Liver (tissue), 9 donors: ENCODE results near the gene PLIN3. TPM values are rescaled to one million over a fixed set of nuclear protein-coding genes. Genes with fewer than 3 reads are reported as not detected.

Source experiments
- DNase-seq: peaks from one replicate; pipeline ENCODE4 v3.0.0-alpha.2; 2017; ENCODE audit warnings: low spot score
- H3K27ac ChIP-seq, 2 donors: one replicate each; pipeline ENCODE4 v1.7.0; 2013; ENCODE audit warnings: inconsistent platforms in 2 of 2, low read length in 2 of 2, control low read depth in 1 of 2, low read depth in 1 of 2, mild to moderate bottlenecking in 1 of 2
- H3K27me3 ChIP-seq, 4 donors: one replicate each; pipeline versions ENCODE4 v1.6.1 to v1.7.0; 2013; ENCODE audit warnings: low read length in 3 of 4, inconsistent platforms in 1 of 4, mild to moderate bottlenecking in 1 of 4, moderate library complexity in 1 of 4; ENCODE audit not compliant: control insufficient read depth in 4 of 4, insufficient read depth in 4 of 4
- H3K36me3 ChIP-seq, 4 donors: one replicate each; pipeline versions ENCODE4 v1.6.1 to v1.7.0; 2013; ENCODE audit warnings: low read length in 3 of 4, mild to moderate bottlenecking in 3 of 4, low read depth in 1 of 4, moderate library complexity in 1 of 4; ENCODE audit not compliant: control insufficient read depth in 4 of 4, insufficient read depth in 3 of 4
- H3K4me1 ChIP-seq, 4 donors: one replicate each; pipeline versions ENCODE4 v1.6.1 to v1.7.0; 2013; ENCODE audit warnings: low read length in 3 of 4, mild to moderate bottlenecking in 3 of 4, moderate library complexity in 1 of 4; ENCODE audit not compliant: control insufficient read depth in 4 of 4, insufficient read depth in 4 of 4
- H3K4me3 ChIP-seq, 3 donors: one replicate each; pipeline versions ENCODE4 v1.6.1 to v1.7.0; 2013; ENCODE audit warnings: low read length in 3 of 3, control low read depth in 1 of 3, low read depth in 1 of 3, mild to moderate bottlenecking in 1 of 3
- H3K9ac ChIP-seq, 2 donors: one replicate each; pipeline ENCODE4 v1.7.0; 2013; ENCODE audit warnings: low read length in 2 of 2, mild to moderate bottlenecking in 2 of 2, moderate library complexity in 2 of 2, control low read depth in 1 of 2, low read depth in 1 of 2
- H3K9me3 ChIP-seq, 4 donors: one replicate each; pipeline versions ENCODE4 v1.6.1 to v1.7.0; 2013; ENCODE audit warnings: low read length in 3 of 4; ENCODE audit not compliant: control insufficient read depth in 4 of 4
- EGR1 ChIP-seq, 2 donors: IDR thresholded peaks; 2 replicates each; pipeline ENCODE4 v1.6.1; 2016 to 2018; ENCODE audit warnings: antibody characterized with exemption in 2 of 2, low read depth in 2 of 2
- FOXA1 ChIP-seq: IDR thresholded peaks from 2 replicates; pipeline ENCODE4 v1.6.1; 2016; ENCODE audit warnings: antibody characterized with exemption
- FOXA2 ChIP-seq: IDR thresholded peaks from 2 replicates; pipeline ENCODE4 v1.6.1; 2016; ENCODE audit warnings: antibody characterized with exemption
- GABPA ChIP-seq, 2 donors: IDR thresholded peaks in 1 of 2; conservative IDR thresholded peaks in 1 of 2; 2 replicates each; pipeline ENCODE4 v1.6.1; 2016; ENCODE audit warnings: antibody characterized with exemption in 2 of 2, mild to moderate bottlenecking in 1 of 2, moderate library complexity in 1 of 2
- HNF4A ChIP-seq, 2 donors: conservative IDR thresholded peaks; 2 replicates each; pipeline ENCODE4 v1.6.1; 2016; ENCODE audit warnings: antibody characterized with exemption in 2 of 2, mild to moderate bottlenecking in 2 of 2
- HNF4G ChIP-seq: IDR thresholded peaks from 2 replicates; pipeline ENCODE4 v1.6.1; 2016; ENCODE audit warnings: antibody characterized with exemption
- JUND ChIP-seq, 2 donors: IDR thresholded peaks; 2 replicates each; pipeline ENCODE4 v1.6.1; 2016; ENCODE audit warnings: antibody characterized with exemption in 2 of 2
- NR2F2 ChIP-seq: IDR thresholded peaks from 2 replicates; pipeline ENCODE4 v1.6.1; 2016; ENCODE audit warnings: antibody characterized with exemption
- RAD21 ChIP-seq, 2 donors: IDR thresholded peaks; 2 replicates each; pipeline ENCODE4 v1.6.1; 2016; ENCODE audit warnings: antibody characterized with exemption in 2 of 2, mild to moderate bottlenecking in 2 of 2
- RXRA ChIP-seq, 2 donors: IDR thresholded peaks; 2 replicates each; pipeline ENCODE4 v1.6.1; 2017 to 2018; ENCODE audit warnings: antibody characterized with exemption in 2 of 2, mild to moderate bottlenecking in 1 of 2
- SP1 ChIP-seq: IDR thresholded peaks from 2 replicates; pipeline ENCODE4 v1.6.1; 2018; ENCODE audit warnings: antibody characterized with exemption, mild to moderate bottlenecking
- TAF1 ChIP-seq: conservative IDR thresholded peaks from 2 replicates; pipeline ENCODE4 v1.6.1; 2016; ENCODE audit warnings: antibody characterized with exemption, mild to moderate bottlenecking
- YY1 ChIP-seq: IDR thresholded peaks from 2 replicates; pipeline ENCODE4 v1.6.1; 2016; ENCODE audit warnings: antibody characterized with exemption, mild to moderate bottlenecking
- WGBS: extraction: QIAGEN DNeasy Blood & Tissue Kit; methylation state at CpG from one replicate; pipeline ENCODE4 v1.1.7; 2013; 5-methylcytosine and 5-hydroxymethylcytosine counted together
- polyA plus RNA-seq, 2 donors: library from polyadenylated mRNA; stranded (reverse) in 1 of 2; unstranded in 1 of 2; fragments of 200-250 nt in 1 of 2; fragments of >200 nt in 1 of 2; fragmentation: Nextera tagmentation in 1 of 2; extraction: Ambion mirVana in 1 of 2; gene quantifications; one replicate each; pipeline versions ENCODE4 v1.2.1 to v1.2.3, GENCODE V29; 2013 to 2015
- total RNA-seq, 2 donors: library from RNA; depleted of rRNA; stranded (reverse); fragments of >200 nt; gene quantifications; one replicate each; pipeline ENCODE4 v1.2.3, GENCODE V29; 2014
- TF ChIP-seq, protein P1 (sequence below): fragments of 150-350 bp; IDR thresholded peaks from 2 replicates; pipeline ENCODE4 v1.5.1; 2017; ENCODE audit warnings: improper control_type of control experiment, low read depth, low read length; ENCODE audit not compliant: missing input control
- TF ChIP-seq, protein P2 (sequence below): IDR thresholded peaks from 2 replicates; pipeline ENCODE4 v1.6.1; 2016; ENCODE audit warnings: antibody characterized with exemption
- TF ChIP-seq, protein P3 (sequence below): IDR thresholded peaks from 2 replicates; pipeline ENCODE4 v1.6.1; 2016; ENCODE audit warnings: antibody characterized with exemption
- TF ChIP-seq, protein P4 (sequence below): IDR thresholded peaks from 2 replicates; pipeline ENCODE4 v1.6.1; 2016; ENCODE audit warnings: antibody characterized with exemption
- TF ChIP-seq, protein P5 (sequence below): IDR thresholded peaks from 2 replicates; pipeline ENCODE4 v1.6.1; 2016; ENCODE audit warnings: antibody characterized with exemption, mild to moderate bottlenecking
- donor health status: healthy.
- donor health status: healthy.
- donor health status: healthy.
- donor health status: healthy.
- donor health status: healthy.

PLIN3 gene
- total and polyA plus RNA-seq, 4 donors: 16.9 to 30.2 (median 20.7) TPM

DNA sequence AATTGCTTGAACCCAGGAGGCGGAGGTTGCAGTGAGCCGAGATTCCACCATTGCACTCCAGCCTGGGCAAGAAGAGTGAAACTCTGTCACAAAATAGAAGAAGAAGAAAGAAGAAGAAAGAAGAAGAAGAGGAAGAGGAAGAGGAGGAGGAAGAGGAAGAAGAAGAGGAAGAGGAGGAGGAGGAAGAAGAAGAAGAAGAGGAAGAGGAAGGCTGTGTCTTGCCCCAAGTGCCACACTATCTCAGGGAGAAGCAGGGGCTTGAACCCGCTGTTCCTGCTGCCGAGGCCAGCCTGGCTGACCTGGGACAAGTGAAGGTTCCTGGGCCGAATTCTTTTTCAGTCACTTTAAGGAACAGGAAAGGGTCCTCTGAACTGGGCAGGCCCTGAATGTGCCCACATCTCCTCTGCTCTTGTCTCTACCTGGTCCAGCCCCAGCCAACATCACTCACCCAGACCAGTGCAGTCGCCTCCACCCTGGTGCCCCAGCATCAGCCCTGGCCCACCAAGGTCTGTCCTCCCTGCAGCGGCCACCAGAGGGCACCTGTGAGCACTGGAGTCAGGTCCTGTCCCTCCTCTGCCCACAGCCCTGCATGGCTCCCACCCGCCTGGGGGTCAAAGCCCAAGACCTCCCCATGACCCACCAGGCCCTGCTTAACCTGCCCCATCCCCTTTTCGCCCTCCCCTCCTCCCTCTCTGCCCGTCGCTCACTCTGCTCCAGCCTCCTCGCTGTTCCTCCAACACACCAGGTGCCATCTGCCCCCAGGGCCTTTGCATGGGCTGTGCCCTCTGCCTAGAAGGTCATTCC, 55.9 kb downstream of the PLIN3 start:
- 65% methylated on average over 12 of the region's 12 CpGs for WGBS
- peak; percentile 92 for DNase-seq

DNA sequence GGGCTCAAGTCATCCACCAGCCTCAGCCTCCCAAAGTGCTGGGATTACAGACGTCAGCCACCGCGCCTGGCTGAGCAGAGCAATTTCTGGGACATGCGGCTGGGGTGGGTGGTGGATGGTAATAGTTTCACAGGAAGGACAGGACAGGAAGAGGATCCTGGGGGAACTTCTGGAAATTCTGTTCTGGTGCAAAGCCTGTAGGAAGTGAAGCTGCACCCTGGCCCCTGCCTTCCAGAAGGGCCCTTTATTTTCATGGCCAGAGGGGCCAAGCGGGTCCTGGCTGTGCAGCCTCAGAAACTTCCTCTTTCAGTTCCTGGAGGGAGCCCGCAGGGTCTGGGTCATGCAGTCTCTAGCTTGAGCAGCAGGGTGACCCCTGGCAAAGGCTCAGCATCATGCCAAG, 60.3 kb downstream of the PLIN3 start:
- Histone ChIP-seq H3K36me3 (no peaks in the 10 kb centered on the region), H3K27ac (no peak overlapping the region), H3K4me3 (no peak overlapping the region), H3K9ac (no peak overlapping the region), H3K4me1 (peaks cover 0 to 8% (median 2%) of the 10 kb centered on the region in 4 donors), H3K9me3 (no peaks in the 10 kb centered on the region), H3K27me3 (no peaks in the 10 kb centered on the region)
- no peak for DNase-seq
- 75% methylated on average over 6 of the region's 6 CpGs for WGBS
- no peak for TF ChIP-seq FOXA1
- no peak for TF ChIP-seq RXRA (IDR thresholded peaks at IDR 0.05)
- no peak for TF ChIP-seq NR2F2
- TF ChIP-seq, protein P1, sequence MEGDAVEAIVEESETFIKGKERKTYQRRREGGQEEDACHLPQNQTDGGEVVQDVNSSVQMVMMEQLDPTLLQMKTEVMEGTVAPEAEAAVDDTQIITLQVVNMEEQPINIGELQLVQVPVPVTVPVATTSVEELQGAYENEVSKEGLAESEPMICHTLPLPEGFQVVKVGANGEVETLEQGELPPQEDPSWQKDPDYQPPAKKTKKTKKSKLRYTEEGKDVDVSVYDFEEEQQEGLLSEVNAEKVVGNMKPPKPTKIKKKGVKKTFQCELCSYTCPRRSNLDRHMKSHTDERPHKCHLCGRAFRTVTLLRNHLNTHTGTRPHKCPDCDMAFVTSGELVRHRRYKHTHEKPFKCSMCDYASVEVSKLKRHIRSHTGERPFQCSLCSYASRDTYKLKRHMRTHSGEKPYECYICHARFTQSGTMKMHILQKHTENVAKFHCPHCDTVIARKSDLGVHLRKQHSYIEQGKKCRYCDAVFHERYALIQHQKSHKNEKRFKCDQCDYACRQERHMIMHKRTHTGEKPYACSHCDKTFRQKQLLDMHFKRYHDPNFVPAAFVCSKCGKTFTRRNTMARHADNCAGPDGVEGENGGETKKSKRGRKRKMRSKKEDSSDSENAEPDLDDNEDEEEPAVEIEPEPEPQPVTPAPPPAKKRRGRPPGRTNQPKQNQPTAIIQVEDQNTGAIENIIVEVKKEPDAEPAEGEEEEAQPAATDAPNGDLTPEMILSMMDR: no peak
- no peak for TF ChIP-seq YY1
- TF ChIP-seq RAD21 (IDR thresholded peaks at IDR 0.05): no peak
- TF ChIP-seq, protein P2, sequence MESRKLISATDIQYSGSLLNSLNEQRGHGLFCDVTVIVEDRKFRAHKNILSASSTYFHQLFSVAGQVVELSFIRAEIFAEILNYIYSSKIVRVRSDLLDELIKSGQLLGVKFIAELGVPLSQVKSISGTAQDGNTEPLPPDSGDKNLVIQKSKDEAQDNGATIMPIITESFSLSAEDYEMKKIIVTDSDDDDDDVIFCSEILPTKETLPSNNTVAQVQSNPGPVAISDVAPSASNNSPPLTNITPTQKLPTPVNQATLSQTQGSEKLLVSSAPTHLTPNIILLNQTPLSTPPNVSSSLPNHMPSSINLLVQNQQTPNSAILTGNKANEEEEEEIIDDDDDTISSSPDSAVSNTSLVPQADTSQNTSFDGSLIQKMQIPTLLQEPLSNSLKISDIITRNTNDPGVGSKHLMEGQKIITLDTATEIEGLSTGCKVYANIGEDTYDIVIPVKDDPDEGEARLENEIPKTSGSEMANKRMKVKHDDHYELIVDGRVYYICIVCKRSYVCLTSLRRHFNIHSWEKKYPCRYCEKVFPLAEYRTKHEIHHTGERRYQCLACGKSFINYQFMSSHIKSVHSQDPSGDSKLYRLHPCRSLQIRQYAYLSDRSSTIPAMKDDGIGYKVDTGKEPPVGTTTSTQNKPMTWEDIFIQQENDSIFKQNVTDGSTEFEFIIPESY: no peak
- TF ChIP-seq, protein P3, sequence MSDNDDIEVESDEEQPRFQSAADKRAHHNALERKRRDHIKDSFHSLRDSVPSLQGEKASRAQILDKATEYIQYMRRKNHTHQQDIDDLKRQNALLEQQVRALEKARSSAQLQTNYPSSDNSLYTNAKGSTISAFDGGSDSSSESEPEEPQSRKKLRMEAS: no peak
- no peak for TF ChIP-seq TAF1
- no peak for TF ChIP-seq EGR1 (IDR thresholded peaks at IDR 0.05; ENCODE audit: low read depth in 2 of 2)
- TF ChIP-seq SP1: no peak
- no peak for TF ChIP-seq HNF4A (conservative IDR thresholded peaks at IDR 0.05)
- no peak for TF ChIP-seq FOXA2
- no peak for TF ChIP-seq GABPA (IDR thresholded peaks at IDR 0.05 in 1 of 2, conservative IDR thresholded peaks at IDR 0.05 in 1 of 2)
- no peak for TF ChIP-seq HNF4G
- TF ChIP-seq JUND (IDR thresholded peaks at IDR 0.05): no peak
- TF ChIP-seq, protein P4, sequence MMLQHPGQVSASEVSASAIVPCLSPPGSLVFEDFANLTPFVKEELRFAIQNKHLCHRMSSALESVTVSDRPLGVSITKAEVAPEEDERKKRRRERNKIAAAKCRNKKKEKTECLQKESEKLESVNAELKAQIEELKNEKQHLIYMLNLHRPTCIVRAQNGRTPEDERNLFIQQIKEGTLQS: no peak
- TF ChIP-seq, protein P5, sequence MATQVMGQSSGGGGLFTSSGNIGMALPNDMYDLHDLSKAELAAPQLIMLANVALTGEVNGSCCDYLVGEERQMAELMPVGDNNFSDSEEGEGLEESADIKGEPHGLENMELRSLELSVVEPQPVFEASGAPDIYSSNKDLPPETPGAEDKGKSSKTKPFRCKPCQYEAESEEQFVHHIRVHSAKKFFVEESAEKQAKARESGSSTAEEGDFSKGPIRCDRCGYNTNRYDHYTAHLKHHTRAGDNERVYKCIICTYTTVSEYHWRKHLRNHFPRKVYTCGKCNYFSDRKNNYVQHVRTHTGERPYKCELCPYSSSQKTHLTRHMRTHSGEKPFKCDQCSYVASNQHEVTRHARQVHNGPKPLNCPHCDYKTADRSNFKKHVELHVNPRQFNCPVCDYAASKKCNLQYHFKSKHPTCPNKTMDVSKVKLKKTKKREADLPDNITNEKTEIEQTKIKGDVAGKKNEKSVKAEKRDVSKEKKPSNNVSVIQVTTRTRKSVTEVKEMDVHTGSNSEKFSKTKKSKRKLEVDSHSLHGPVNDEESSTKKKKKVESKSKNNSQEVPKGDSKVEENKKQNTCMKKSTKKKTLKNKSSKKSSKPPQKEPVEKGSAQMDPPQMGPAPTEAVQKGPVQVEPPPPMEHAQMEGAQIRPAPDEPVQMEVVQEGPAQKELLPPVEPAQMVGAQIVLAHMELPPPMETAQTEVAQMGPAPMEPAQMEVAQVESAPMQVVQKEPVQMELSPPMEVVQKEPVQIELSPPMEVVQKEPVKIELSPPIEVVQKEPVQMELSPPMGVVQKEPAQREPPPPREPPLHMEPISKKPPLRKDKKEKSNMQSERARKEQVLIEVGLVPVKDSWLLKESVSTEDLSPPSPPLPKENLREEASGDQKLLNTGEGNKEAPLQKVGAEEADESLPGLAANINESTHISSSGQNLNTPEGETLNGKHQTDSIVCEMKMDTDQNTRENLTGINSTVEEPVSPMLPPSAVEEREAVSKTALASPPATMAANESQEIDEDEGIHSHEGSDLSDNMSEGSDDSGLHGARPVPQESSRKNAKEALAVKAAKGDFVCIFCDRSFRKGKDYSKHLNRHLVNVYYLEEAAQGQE: no peak

More for the DNA sequence above, 55.9 kb downstream of the PLIN3 start:
- peaks cover 0 to under 1% (median 0%) of the 10 kb centered on the region in 4 donors for H3K36me3 ChIP-seq
- peaks cover 0 to 16% (median 8%) of the 10 kb centered on the region in 4 donors for H3K4me1 ChIP-seq
- no peak overlapping the region for H3K9ac ChIP-seq
- H3K9me3 ChIP-seq: no peaks in the 10 kb centered on the region
- no peak for TF ChIP-seq HNF4G
- TF ChIP-seq EGR1 (IDR thresholded peaks at IDR 0.05; ENCODE audit: low read depth in 2 of 2): no peak
- TF ChIP-seq RAD21 (IDR thresholded peaks at IDR 0.05): peak; percentile 68 to 83
- TF ChIP-seq FOXA2: no peak
- no peak for TF ChIP-seq FOXA1
- TF ChIP-seq NR2F2: no peak
- TF ChIP-seq HNF4A (conservative IDR thresholded peaks at IDR 0.05): no peak
- TF ChIP-seq, protein P1: peak; percentile 76
- H3K27ac ChIP-seq: no peak overlapping the region
- no peaks in the 10 kb centered on the region for H3K27me3 ChIP-seq
- no peak overlapping the region for H3K4me3 ChIP-seq
